Stimulated activated CD8-positive, alpha-beta memory T cell treated with anti-CD3 and anti-CD28 coated beads, Interleukin-15, amount 100 ng/mL, for 48 hours (primary cell): ENCODE data around the gene PFN3.
"Not testable (repeated sequence)": the region's sequence is repeated elsewhere in the genome, so short reads cannot be mapped to it uniquely, and the experiment has no call there.

ENCODE experiments used
- DNase-seq, 2 donors: peaks; one replicate each; pipeline ENCODE4 v3.0.0-alpha.2; 2020; ENCODE audit warnings: low read depth in 2 of 2

Gene PFN3

GRCh38 chr5:177393990-177394389, 6.5 kb downstream of the PFN3 start:
- no peak for DNase-seq

- DNase-seq, result no peak
These were observed 7.2 kb downstream of the PFN3 start for GRCh38 chr5:177393206-177393765.

GRCh38 chr5:177392765-177393164, 7.7 kb downstream of the PFN3 start:
- DNase-seq, result no peak

GRCh38 chr5:177390363-177391300, 9.8 kb downstream of the PFN3 start:
- peak; percentile 68 to 80 for DNase-seq

- peak; percentile 26 to 38 for DNase-seq
These were observed 11.0 kb downstream of the PFN3 start for GRCh38 chr5:177389241-177390169.

GRCh38 chr5:177388521-177389052, 11.9 kb downstream of the PFN3 start:
- DNase-seq, result no peak

GRCh38 chr5:177387405-177387804, 13.1 kb downstream of the PFN3 start:
- DNase-seq, result no peak

GRCh38 chr5:177386542-177386941, 13.9 kb downstream of the PFN3 start:
- no peak for DNase-seq

- no peak for DNase-seq
These were observed 14.7 kb downstream of the PFN3 start for GRCh38 chr5:177385720-177386119.

GRCh38 chr5:177384134-177384533, 16.3 kb downstream of the PFN3 start, which contains the start of gene SLC34A1:
Gene SLC34A1 (plus strand): TSS chr5:177384434. CDS start chr5:177385742, 1,308 bp downstream.
- no peak for DNase-seq

- no peak for DNase-seq
These were observed 17.3 kb downstream of the PFN3 start for GRCh38 chr5:177383181-177383580.

- DNase-seq, result no peak
These were observed 17.9 kb downstream of the PFN3 start for GRCh38 chr5:177382423-177383029.

GRCh38 chr5:177380805-177381126, 19.7 kb downstream of the PFN3 start:
- no peak for DNase-seq

GRCh38 chr5:177378884-177379883, 21.3 kb downstream of the PFN3 start:
- no peak for DNase-seq

GRCh38 chr5:177377851-177378776, 22.3 kb downstream of the PFN3 start:
- DNase-seq, result no peak

- DNase-seq, result no peak
These were observed 24.4 kb downstream of the PFN3 start for GRCh38 chr5:177376107-177376506.

GRCh38 chr5:177375516-177375915, 24.9 kb downstream of the PFN3 start:
- DNase-seq, result not testable (repeated sequence)

- no peak for DNase-seq
These were observed 26.2 kb downstream of the PFN3 start for GRCh38 chr5:177374211-177374610.

GRCh38 chr5:177373806-177374205, 26.7 kb downstream of the PFN3 start:
- DNase-seq, result no peak
